NT2/D1 (cell line): Measurements from ENCODE around the gene ADGRL4.
"Not testable (repeated sequence)": the region's sequence is repeated elsewhere in the genome, so short reads cannot be mapped to it uniquely, and the experiment has no call there.

ENCODE experiments used
- DNase-seq: peaks from one replicate; pipeline ENCODE4 v3.0.0-alpha.2; 2011; ENCODE audit warnings: low read depth, low spot score
- H3K27me3 ChIP-seq: 2 replicates; pipeline ENCODE4 v1.6.0; 2011; ENCODE audit warnings: mild to moderate bottlenecking; ENCODE audit not compliant: insufficient read length, insufficient read depth
- H3K36me3 ChIP-seq: 2 replicates; pipeline ENCODE4 v1.6.1; 2011; ENCODE audit warnings: mild to moderate bottlenecking, low read length, mixed read lengths; ENCODE audit not compliant: insufficient read depth, insufficient read length
- H3K4me1 ChIP-seq: 2 replicates; pipeline ENCODE4 v1.5.1; 2011; ENCODE audit not compliant: insufficient read depth, insufficient read length
- H3K4me3 ChIP-seq: 2 replicates; pipeline ENCODE4 v1.5.1; 2011; ENCODE audit warnings: low read depth; ENCODE audit not compliant: insufficient read length
- H3K9ac ChIP-seq: 2 replicates; pipeline ENCODE4 v1.6.0; 2011; ENCODE audit warnings: low read depth; ENCODE audit not compliant: insufficient read length
- H3K9me3 ChIP-seq: 2 replicates; pipeline ENCODE4 v1.5.1; 2011; ENCODE audit warnings: mild to moderate bottlenecking, low read length; ENCODE audit not compliant: insufficient read depth
- SUZ12 ChIP-seq: IDR thresholded peaks from 2 replicates; pipeline ENCODE4 v1.6.1; 2011; ENCODE audit not compliant: insufficient read length, insufficient read depth; ENCODE audit errors: extremely low read depth
- YY1 ChIP-seq: IDR thresholded peaks from 2 replicates; pipeline ENCODE4 v1.6.1; 2011; ENCODE audit not compliant: insufficient read length, insufficient read depth
- ZNF274 ChIP-seq: IDR thresholded peaks from 2 replicates; pipeline ENCODE4 v1.6.1; 2011; ENCODE audit warnings: mild to moderate bottlenecking, low read depth, low read length

ADGRL4 gene

GRCh38 chr1:78887458-78887857, 119.1 kb downstream of the ADGRL4 start:
- H3K9me3 ChIP-seq = no peaks in the 10 kb centered on the region
- H3K36me3 ChIP-seq = no peaks in the 10 kb centered on the region
- TF ChIP-seq SUZ12 (no peak), YY1 (no peak), ZNF274 (no peak)
- H3K27me3 ChIP-seq = no peaks in the 10 kb centered on the region
- no peak overlapping the region for H3K4me3 ChIP-seq
- no peak for DNase-seq
- H3K9ac ChIP-seq = no peak overlapping the region
- H3K4me1 ChIP-seq = no peaks in the 10 kb centered on the region

- H3K36me3 ChIP-seq = no peaks in the 10 kb centered on the region
- H3K4me3 ChIP-seq = no peak overlapping the region
- no peak for DNase-seq
- TF ChIP-seq ZNF274 (no peak), YY1 (no peak), SUZ12 (no peak)
- no peaks in the 10 kb centered on the region for H3K9me3 ChIP-seq
- no peaks in the 10 kb centered on the region for H3K27me3 ChIP-seq
- no peak overlapping the region for H3K9ac ChIP-seq
- no peaks in the 10 kb centered on the region for H3K4me1 ChIP-seq
These were observed 121.7 kb downstream of the ADGRL4 start for GRCh38 chr1:78884685-78885452.

DNA sequence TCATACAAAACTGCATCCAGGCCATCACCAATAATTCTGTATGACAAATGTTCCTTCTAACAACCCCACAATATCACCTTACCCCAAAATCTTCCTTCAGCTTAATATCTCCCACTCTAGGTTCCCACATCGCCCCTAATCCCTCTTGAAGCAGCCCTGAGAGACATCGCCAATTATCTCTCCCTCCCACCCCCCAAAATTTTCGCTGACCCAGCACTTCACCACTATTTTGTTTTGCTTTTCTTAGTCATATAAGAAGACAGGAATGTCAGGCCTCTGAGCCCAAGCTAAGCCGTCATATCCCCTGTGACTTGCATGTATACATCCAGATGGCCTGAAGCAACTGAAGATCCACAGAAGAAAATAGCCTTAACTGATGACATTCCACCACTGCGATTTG, 126.3 kb downstream of the ADGRL4 start:
- no peak overlapping the region for H3K4me3 ChIP-seq
- no peak for TF ChIP-seq SUZ12
- no peak for TF ChIP-seq ZNF274
- no peak for TF ChIP-seq YY1
- H3K4me1 ChIP-seq = no peaks in the 10 kb centered on the region
- no peaks in the 10 kb centered on the region for H3K9me3 ChIP-seq
- H3K9ac ChIP-seq = no peak overlapping the region
- no peaks in the 10 kb centered on the region for H3K36me3 ChIP-seq
- no peaks in the 10 kb centered on the region for H3K27me3 ChIP-seq
- DNase-seq = no peak

DNA sequence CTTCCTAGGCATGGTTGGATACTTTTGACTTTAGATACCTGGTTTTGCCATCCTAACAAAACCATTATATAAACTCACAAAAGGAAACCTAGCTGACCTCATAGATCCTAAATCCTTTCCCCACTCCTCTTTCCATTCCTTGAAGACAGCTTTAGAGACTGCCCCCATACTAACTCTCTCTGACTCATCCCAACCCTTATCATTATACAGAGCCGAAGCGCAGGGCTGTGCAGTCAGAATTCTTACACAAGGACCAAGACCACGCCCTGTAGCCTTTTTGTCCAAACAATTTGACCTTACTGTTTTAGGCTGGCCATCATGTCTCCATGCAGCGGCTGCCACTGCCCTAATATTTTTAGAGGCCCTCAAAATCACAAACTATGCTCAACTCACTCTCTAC, 130.5 kb downstream of the ADGRL4 start:
- not testable (repeated sequence) for H3K9ac ChIP-seq, H3K27me3 ChIP-seq, H3K4me1 ChIP-seq, DNase-seq, H3K4me3 ChIP-seq, H3K36me3 ChIP-seq
- peaks cover 17% of the 10 kb centered on the region; the same call in 1 of the 2 replicates for H3K9me3 ChIP-seq

GRCh38 chr1:78872801-78873200, 133.7 kb downstream of the ADGRL4 start:
- H3K27me3 ChIP-seq, H3K9ac ChIP-seq, H3K36me3 ChIP-seq, DNase-seq, H3K4me1 ChIP-seq, H3K4me3 ChIP-seq: not testable (repeated sequence)
- H3K9me3 ChIP-seq = peaks cover 31% of the 10 kb centered on the region

- DNase-seq = peak; percentile 68
- no peaks in the 10 kb centered on the region for H3K36me3 ChIP-seq
- no peak overlapping the region for H3K4me3 ChIP-seq
- peaks cover 31% of the 10 kb centered on the region for H3K9me3 ChIP-seq
- no peak overlapping the region for H3K9ac ChIP-seq
- no peak for TF ChIP-seq SUZ12
- TF ChIP-seq ZNF274 = no peak
- H3K27me3 ChIP-seq = no peaks in the 10 kb centered on the region
- H3K4me1 ChIP-seq = peaks cover 3% of the 10 kb centered on the region
These were observed 135.3 kb downstream of the ADGRL4 start for GRCh38 chr1:78871249-78871648.

GRCh38 chr1:78869136-78869535, 137.4 kb downstream of the ADGRL4 start:
- H3K4me3 ChIP-seq = no peak overlapping the region
- DNase-seq = no peak
- H3K9me3 ChIP-seq = peaks cover 31% of the 10 kb centered on the region
- no peaks in the 10 kb centered on the region for H3K27me3 ChIP-seq
- no peak overlapping the region for H3K9ac ChIP-seq
- TF ChIP-seq SUZ12 (no peak), ZNF274 (no peak), YY1 (no peak)
- peaks cover 3% of the 10 kb centered on the region for H3K4me1 ChIP-seq
- no peaks in the 10 kb centered on the region for H3K36me3 ChIP-seq

DNA sequence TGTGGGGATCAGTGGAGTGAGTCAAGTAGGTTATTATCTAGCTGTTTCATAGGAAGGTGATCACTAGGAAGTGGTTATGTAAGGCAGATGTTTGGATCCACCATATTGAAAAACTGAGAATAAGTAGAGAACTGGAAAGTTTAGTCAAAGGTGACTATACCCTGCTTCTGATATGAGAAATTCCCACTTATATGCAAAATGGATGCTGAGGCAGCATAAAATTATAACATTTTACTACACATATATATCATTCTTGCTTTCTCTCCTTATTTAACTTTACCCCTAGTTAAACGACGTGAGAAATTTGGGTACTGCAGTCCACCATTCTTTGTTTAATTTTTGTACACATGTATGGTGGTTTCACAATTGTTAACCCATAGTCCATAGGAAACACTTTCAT, 142.4 kb downstream of the ADGRL4 start:
- no peaks in the 10 kb centered on the region for H3K36me3 ChIP-seq
- no peaks in the 10 kb centered on the region for H3K27me3 ChIP-seq
- H3K4me1 ChIP-seq = no peaks in the 10 kb centered on the region
- DNase-seq = no peak
- no peaks in the 10 kb centered on the region; the same call in 1 of the 2 replicates for H3K9me3 ChIP-seq
- TF ChIP-seq YY1 (no peak), SUZ12 (no peak), ZNF274 (no peak)
- no peak overlapping the region for H3K4me3 ChIP-seq
- H3K9ac ChIP-seq = no peak overlapping the region
